ENCODE results near the gene GASK1A.
A peak's percentile ranks its signal among the peaks of the same experiment; 100 is the strongest.

GASK1A gene

GRCh38 chr3:43077707-43078106 lies 98.6 kb downstream of the GASK1A start:
- H4K91ac ChIP-seq (ENCODE audit: low read length) = no peak overlapping the region
- H2BK120ac ChIP-seq (ENCODE audit: low read depth, low read length) = no peak overlapping the region
- H3K4me3 ChIP-seq (ENCODE audit: insufficient read depth in 1 of 2, low read depth in 1 of 2, low read length in 2 of 2) = no peak overlapping the region
- H3K36me3 ChIP-seq (ENCODE audit: control insufficient read depth in 1 of 2, insufficient read depth in 2 of 2, low read depth in 1 of 2, low read length in 2 of 2) = peaks cover 21 to 23% of the 10 kb centered on the region in 2 experiments
- H3K27me3 ChIP-seq (ENCODE audit: control insufficient read depth in 1 of 2, insufficient read depth in 1 of 2, low read length in 2 of 2) = peaks cover 8 to 9% of the 10 kb centered on the region in 2 experiments
- no peak overlapping the region for H3K14ac ChIP-seq (ENCODE audit: low read length in 2 of 2)
- no peak overlapping the region for H2BK5ac ChIP-seq (ENCODE audit: low read depth, low read length, poor library complexity, severe bottlenecking)
- H3K18ac ChIP-seq (ENCODE audit: low read depth in 1 of 2, low read length in 2 of 2) = no peak overlapping the region
- peaks cover 6% of the 10 kb centered on the region for H3K4me1 ChIP-seq (ENCODE audit: control insufficient read depth, insufficient read depth, low read depth, low read length)
- H3K4ac ChIP-seq (ENCODE audit: low read depth in 1 of 2, low read length in 2 of 2) = no peak overlapping the region
- no peak overlapping the region for H4K8ac ChIP-seq (ENCODE audit: low read length)
- H2BK12ac ChIP-seq (ENCODE audit: low read length in 2 of 2) = no peak overlapping the region
- H3K4me2 ChIP-seq (ENCODE audit: low read length, poor library complexity, severe bottlenecking) = no peak overlapping the region
- H2BK15ac ChIP-seq (ENCODE audit: low read depth, poor library complexity, severe bottlenecking) = no peak overlapping the region
- DNase-seq = no peak
- H2AFZ ChIP-seq (ENCODE audit: low read depth, low read length) = no peak overlapping the region
- no peak overlapping the region for H2AK5ac ChIP-seq (ENCODE audit: low read length, severe bottlenecking)
- no peak overlapping the region for H3K27ac ChIP-seq (ENCODE audit: low read length, poor library complexity, severe bottlenecking)
- H3K9me3 ChIP-seq (ENCODE audit: control insufficient read depth, low read length) = no peaks in the 10 kb centered on the region
- H3K79me1 ChIP-seq (replicated peaks; ENCODE audit: low read length, poor library complexity, severe bottlenecking) = no peaks in the 10 kb centered on the region
- no peak overlapping the region for H3K9ac ChIP-seq (ENCODE audit: low read length)
- H3K23ac ChIP-seq (ENCODE audit: low read length in 2 of 2) = no peak overlapping the region

DNA sequence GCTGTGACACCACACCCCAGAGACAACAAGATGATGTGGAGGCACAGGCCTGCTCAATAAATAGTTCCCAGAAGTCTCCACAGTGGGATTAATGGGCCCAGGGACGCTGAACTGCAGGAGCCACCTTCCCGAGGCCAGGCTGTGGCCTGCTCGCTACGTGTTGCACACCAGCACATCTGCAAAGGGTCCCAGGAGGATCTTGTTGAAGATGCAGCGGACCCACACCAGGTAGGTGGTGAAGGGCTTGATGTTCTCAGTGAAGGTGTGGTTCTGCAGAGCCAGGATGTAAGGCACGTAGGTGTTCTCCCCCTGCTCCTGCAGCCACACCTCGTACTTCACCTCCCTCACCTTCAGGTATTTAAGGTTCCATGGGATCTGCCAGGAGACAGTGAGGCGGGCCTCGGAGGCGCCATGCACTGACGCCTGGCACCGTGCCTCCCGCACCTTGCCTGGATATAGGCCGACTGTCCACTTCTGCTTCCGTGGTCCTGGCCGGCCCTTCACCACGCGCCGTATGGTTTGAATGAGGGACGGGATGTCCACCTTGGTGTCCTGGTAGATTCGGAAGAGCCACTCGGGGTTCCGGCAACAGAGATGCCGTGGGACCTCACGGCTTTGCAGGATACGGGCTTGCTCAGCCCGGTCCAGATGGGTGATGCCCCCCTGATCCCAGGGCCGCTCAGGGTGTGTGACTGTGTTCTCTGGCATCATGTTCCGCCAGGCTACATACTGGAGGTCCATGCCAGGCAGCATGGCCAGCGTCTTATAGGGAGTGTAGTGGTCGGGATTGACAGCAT lies 100.6 kb downstream of the GASK1A start:
- no peak overlapping the region for H2BK12ac ChIP-seq (ENCODE audit: low read length in 2 of 2)
- H3K4me2 ChIP-seq (ENCODE audit: low read length, poor library complexity, severe bottlenecking) = no peak overlapping the region
- no peak overlapping the region for H3K18ac ChIP-seq (ENCODE audit: low read depth in 1 of 2, low read length in 2 of 2)
- H2AK5ac ChIP-seq (ENCODE audit: low read length, severe bottlenecking) = no peak overlapping the region
- H2BK5ac ChIP-seq (ENCODE audit: low read depth, low read length, poor library complexity, severe bottlenecking) = no peak overlapping the region
- peak overlapping the region in 1 of 2 experiments; percentile 19 for H3K14ac ChIP-seq (ENCODE audit: low read length in 2 of 2)
- H3K27me3 ChIP-seq (ENCODE audit: control insufficient read depth in 1 of 2, insufficient read depth in 1 of 2, low read length in 2 of 2) = no peaks in the 10 kb centered on the region
- no peaks in the 10 kb centered on the region for H3K9me3 ChIP-seq (ENCODE audit: control insufficient read depth, low read length)
- no peak overlapping the region for H3K4ac ChIP-seq (ENCODE audit: low read depth in 1 of 2, low read length in 2 of 2)
- H3K23ac ChIP-seq (ENCODE audit: low read length in 2 of 2) = no peak overlapping the region
- WGBS = 96% methylated on average over 31 of the region's 31 CpGs
- H3K79me1 ChIP-seq (replicated peaks; ENCODE audit: low read length, poor library complexity, severe bottlenecking) = no peaks in the 10 kb centered on the region
- no peak for DNase-seq
- no peak overlapping the region for H3K27ac ChIP-seq (ENCODE audit: low read length, poor library complexity, severe bottlenecking)
- peaks cover 6% of the 10 kb centered on the region for H3K4me1 ChIP-seq (ENCODE audit: control insufficient read depth, insufficient read depth, low read depth, low read length)
- no peak overlapping the region for H2AFZ ChIP-seq (ENCODE audit: low read depth, low read length)
- no peak overlapping the region for H4K8ac ChIP-seq (ENCODE audit: low read length)
- no peak overlapping the region for H3K9ac ChIP-seq (ENCODE audit: low read length)
- no peak overlapping the region for H2BK120ac ChIP-seq (ENCODE audit: low read depth, low read length)
- H2BK15ac ChIP-seq (ENCODE audit: low read depth, poor library complexity, severe bottlenecking) = no peak overlapping the region
- H4K91ac ChIP-seq (ENCODE audit: low read length) = no peak overlapping the region
- H3K36me3 ChIP-seq (ENCODE audit: control insufficient read depth in 1 of 2, insufficient read depth in 2 of 2, low read depth in 1 of 2, low read length in 2 of 2) = peaks cover 21 to 23% of the 10 kb centered on the region in 2 experiments
- H3K4me3 ChIP-seq (ENCODE audit: insufficient read depth in 1 of 2, low read depth in 1 of 2, low read length in 2 of 2) = no peak overlapping the region

- Histone ChIP-seq H3K9ac (ENCODE audit: low read length) (no peak overlapping the region), H3K27me3 (ENCODE audit: control insufficient read depth in 1 of 2, insufficient read depth in 1 of 2, low read length in 2 of 2) (no peaks in the 10 kb centered on the region), H3K27ac (ENCODE audit: low read length, poor library complexity, severe bottlenecking) (no peak overlapping the region), H2BK5ac (ENCODE audit: low read depth, low read length, poor library complexity, severe bottlenecking) (no peak overlapping the region), H3K4me1 (ENCODE audit: control insufficient read depth, insufficient read depth, low read depth, low read length) (peaks cover 4% of the 10 kb centered on the region), H3K36me3 (ENCODE audit: control insufficient read depth in 1 of 2, insufficient read depth in 2 of 2, low read depth in 1 of 2, low read length in 2 of 2) (peaks cover 21 to 23% of the 10 kb centered on the region in 2 experiments), H3K79me1 (replicated peaks; ENCODE audit: low read length, poor library complexity, severe bottlenecking) (no peaks in the 10 kb centered on the region), H2AFZ (ENCODE audit: low read depth, low read length) (no peak overlapping the region), H3K9me3 (ENCODE audit: control insufficient read depth, low read length) (no peaks in the 10 kb centered on the region), H3K14ac (ENCODE audit: low read length in 2 of 2) (no peak overlapping the region), H4K91ac (ENCODE audit: low read length) (no peak overlapping the region), H4K8ac (ENCODE audit: low read length) (no peak overlapping the region), H3K4ac (ENCODE audit: low read depth in 1 of 2, low read length in 2 of 2) (no peak overlapping the region), H3K4me3 (ENCODE audit: insufficient read depth in 1 of 2, low read depth in 1 of 2, low read length in 2 of 2) (no peak overlapping the region), H3K4me2 (ENCODE audit: low read length, poor library complexity, severe bottlenecking) (no peak overlapping the region), H2BK12ac (ENCODE audit: low read length in 2 of 2) (no peak overlapping the region), H2BK15ac (ENCODE audit: low read depth, poor library complexity, severe bottlenecking) (no peak overlapping the region), H2BK120ac (ENCODE audit: low read depth, low read length) (no peak overlapping the region), H2AK5ac (ENCODE audit: low read length, severe bottlenecking) (no peak overlapping the region), H3K18ac (ENCODE audit: low read depth in 1 of 2, low read length in 2 of 2) (no peak overlapping the region), H3K23ac (ENCODE audit: low read length in 2 of 2) (no peak overlapping the region)
- DNase-seq = no peak
- 96% methylated on average over 40 of the region's 40 CpGs for WGBS
These were observed 101.8 kb downstream of the GASK1A start for GRCh38 chr3:43080726-43081568.

DNA sequence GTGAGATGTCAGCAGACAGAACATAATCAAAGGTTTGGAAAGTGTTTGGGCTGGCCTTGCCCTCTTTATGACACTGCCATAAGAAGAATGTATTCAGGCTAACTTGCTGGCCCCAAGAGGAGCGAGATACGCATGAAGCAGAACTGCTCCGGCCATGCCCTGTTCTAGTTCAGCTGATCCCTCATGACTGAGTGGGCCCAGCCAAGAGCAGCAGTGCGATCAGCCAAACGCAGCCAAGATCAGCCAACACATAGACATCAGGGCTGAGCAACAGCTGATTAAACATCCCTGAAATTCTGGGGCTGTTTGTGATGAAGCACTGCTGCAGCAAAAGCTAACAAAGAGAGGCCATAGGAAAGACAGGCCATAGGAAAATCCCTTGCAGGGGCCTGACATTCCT lies 102.7 kb downstream of the GASK1A start:
- no peak for DNase-seq
- Histone ChIP-seq H3K27me3 (ENCODE audit: control insufficient read depth in 1 of 2, insufficient read depth in 1 of 2, low read length in 2 of 2) (no peaks in the 10 kb centered on the region), H3K9ac (ENCODE audit: low read length) (no peak overlapping the region), H3K4me3 (ENCODE audit: insufficient read depth in 1 of 2, low read depth in 1 of 2, low read length in 2 of 2) (no peak overlapping the region), H3K4ac (ENCODE audit: low read depth in 1 of 2, low read length in 2 of 2) (no peak overlapping the region), H3K4me1 (ENCODE audit: control insufficient read depth, insufficient read depth, low read depth, low read length) (peaks cover 3% of the 10 kb centered on the region), H2AFZ (ENCODE audit: low read depth, low read length) (no peak overlapping the region), H3K79me1 (replicated peaks; ENCODE audit: low read length, poor library complexity, severe bottlenecking) (peaks cover 4% of the 10 kb centered on the region), H3K23ac (ENCODE audit: low read length in 2 of 2) (no peak overlapping the region), H3K27ac (ENCODE audit: low read length, poor library complexity, severe bottlenecking) (no peak overlapping the region), H4K91ac (ENCODE audit: low read length) (no peak overlapping the region), H2BK15ac (ENCODE audit: low read depth, poor library complexity, severe bottlenecking) (no peak overlapping the region), H2BK12ac (ENCODE audit: low read length in 2 of 2) (no peak overlapping the region), H3K9me3 (ENCODE audit: control insufficient read depth, low read length) (no peaks in the 10 kb centered on the region), H3K18ac (ENCODE audit: low read depth in 1 of 2, low read length in 2 of 2) (no peak overlapping the region), H3K4me2 (ENCODE audit: low read length, poor library complexity, severe bottlenecking) (no peak overlapping the region), H3K36me3 (ENCODE audit: control insufficient read depth in 1 of 2, insufficient read depth in 2 of 2, low read depth in 1 of 2, low read length in 2 of 2) (peaks cover 21 to 23% of the 10 kb centered on the region in 2 experiments), H2AK5ac (ENCODE audit: low read length, severe bottlenecking) (no peak overlapping the region), H3K14ac (ENCODE audit: low read length in 2 of 2) (no peak overlapping the region), H2BK120ac (ENCODE audit: low read depth, low read length) (no peak overlapping the region), H2BK5ac (ENCODE audit: low read depth, low read length, poor library complexity, severe bottlenecking) (no peak overlapping the region), H4K8ac (ENCODE audit: low read length) (no peak overlapping the region)
- WGBS = 93% methylated on average over 5 of the region's 5 CpGs
